Breast epithelium (tissue), 3 donors: ENCODE results near the gene STOML1.

Experiments
- CTCF ChIP-seq, 3 donors: fragments of 450-650 bp; IDR thresholded peaks; one replicate each; pipeline ENCODE4 v1.5.1; 2016 to 2017; ENCODE audit warnings: antibody characterized with exemption in 3 of 3, mild to moderate bottlenecking in 3 of 3, moderate library complexity in 3 of 3
- POLR2A ChIP-seq: fragments of 450-650 bp; IDR thresholded peaks from one replicate; pipeline ENCODE4 v1.6.1; 2016; ENCODE audit warnings: antibody characterized with exemption, mild to moderate bottlenecking, moderate library complexity

DNA sequence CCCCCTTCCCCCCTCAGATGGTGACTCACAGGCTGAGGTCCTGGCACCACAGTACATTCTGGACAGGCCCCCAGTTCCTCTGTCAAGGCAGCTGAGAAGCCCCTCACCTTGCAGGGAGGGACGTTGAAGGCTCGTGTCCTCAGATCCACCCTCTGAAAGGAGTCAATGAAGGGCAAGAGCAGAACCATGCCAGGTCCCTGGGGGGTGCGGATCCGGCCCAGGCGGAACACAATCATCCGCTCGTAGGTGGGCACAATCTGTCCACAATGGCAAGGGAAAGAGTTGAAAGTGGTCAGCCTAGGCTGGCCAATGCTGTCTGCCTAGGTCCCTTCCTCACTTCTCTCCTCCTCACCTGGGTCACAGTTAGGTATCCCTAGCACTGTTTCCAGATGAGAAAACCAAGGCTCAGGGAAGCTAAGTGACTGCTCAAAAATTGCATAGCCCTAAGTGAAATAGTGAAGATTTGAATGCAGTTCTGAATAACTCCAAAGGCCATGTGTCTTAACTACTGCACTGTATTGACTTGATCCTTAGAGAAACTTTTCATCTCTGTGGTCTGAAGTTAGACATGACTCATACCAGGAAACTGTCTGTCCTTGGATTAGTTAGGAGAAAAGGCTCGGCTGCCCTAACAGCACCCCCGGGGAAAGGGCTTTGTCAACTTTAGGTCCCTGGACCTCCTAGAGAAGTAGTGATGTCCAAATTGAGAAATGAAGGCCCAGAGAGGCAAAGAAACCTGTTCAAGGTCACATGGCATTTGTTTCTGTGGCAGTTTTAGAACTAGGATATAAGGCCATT, 2.9 kb downstream of the STOML1 start:
- TF ChIP-seq POLR2A (no peak), CTCF (IDR thresholded peaks at IDR 0.05) (no peak)
